HTERT RPE-1 (cell line): Measurements from ENCODE around the gene UNC93B1.
"Not testable (repeated sequence)": the region's sequence is repeated elsewhere in the genome, so short reads cannot be mapped to it uniquely, and the experiment has no call there.

Experiments
- in situ Hi-C: fragments of 300-500 bp; cut with MboI; formaldehyde crosslinking; loops from 4 replicates; pipeline ENCODE4 v1.14.3; 2020; ENCODE audit warnings: low sequenced_read_pairs

Gene UNC93B1

GRCh38 chr11:68010090-68011041, 6.5 kb upstream of the UNC93B1 start, which contains the start of gene ALDH3B1:
Gene ALDH3B1, plus strand, starts transcription at chr11:68010327. Its CDS starts 4,971 bp downstream, at chr11:68015298.
- in situ Hi-C loops = no loop called here

GRCh38 chr11:68009391-68010089, 5.6 kb upstream of the UNC93B1 start:
- in situ Hi-C loops = no loop called here

GRCh38 chr11:68008381-68009337, 4.8 kb upstream of the UNC93B1 start:
- in situ Hi-C loops = no loop called here

GRCh38 chr11:68007498-68008380, 3.8 kb upstream of the UNC93B1 start:
- in situ Hi-C loops = no loop called here

GRCh38 chr11:68006606-68007166, 2.8 kb upstream of the UNC93B1 start:
- in situ Hi-C loops = no loop called here

GRCh38 chr11:68004551-68005335, 846 bp upstream of the UNC93B1 start:
- in situ Hi-C loops = no loop called here

GRCh38 chr11:68002938-68003845, 705 bp downstream of the UNC93B1 start:
- in situ Hi-C loops = no loop called here

- in situ Hi-C loops = no loop called here
Observed at GRCh38 chr11:68002575-68002937, 1.3 kb downstream of the UNC93B1 start.

- in situ Hi-C loops = no loop called here
Observed at GRCh38 chr11:67999704-68000103, 4.2 kb downstream of the UNC93B1 start.

- in situ Hi-C loops = no loop called here
Observed at GRCh38 chr11:67999201-67999629, 4.7 kb downstream of the UNC93B1 start.

- in situ Hi-C loops = no loop called here
Observed at GRCh38 chr11:67998150-67999045, 5.5 kb downstream of the UNC93B1 start.

GRCh38 chr11:67997475-67997921, 6.4 kb downstream of the UNC93B1 start:
- in situ Hi-C loops = no loop called here

GRCh38 chr11:67996622-67997474, 7.0 kb downstream of the UNC93B1 start:
- in situ Hi-C loops = no loop called here

- in situ Hi-C loops = no loop called here
Observed at GRCh38 chr11:67996051-67996450, 7.8 kb downstream of the UNC93B1 start.

- in situ Hi-C loops = not testable (repeated sequence)
Observed at GRCh38 chr11:67995579-67995978, 8.3 kb downstream of the UNC93B1 start.

GRCh38 chr11:67995129-67995528, 8.8 kb downstream of the UNC93B1 start:
- in situ Hi-C loops = not testable (repeated sequence)
